WTC11 (cell line): Measurements from ENCODE around the gene IAH1. TPM values are rescaled to one million over a fixed set of nuclear protein-coding genes. Genes with fewer than 3 reads are reported as not detected.

ENCODE experiments used
- ATAC-seq: fragments of 200-7000 bp; cut with Tn5 transposase; 2 replicates; pipeline ENCODE4 v1.10.0; 2021; ENCODE audit warnings: mild to moderate bottlenecking, moderate library complexity
- CTCF ChIA-PET: fragments of 300-600 bp; sonication (Branson Sonifier 250); formaldehyde crosslinking; loops from one replicate; lab custom pipeline; 2021; ENCODE audit warnings: antibody characterized with exemption; lab: Charles Lee
- POLR2A ChIA-PET: fragments of 350-600 bp; sonication (Branson Sonifier 250); formaldehyde crosslinking; loops from one replicate; lab custom pipeline; 2021; ENCODE audit warnings: antibody characterized with exemption; lab: Charles Lee
- DNase-seq: peaks from one replicate; pipeline ENCODE4 v3.0.0; 2021; ENCODE audit warnings: low spot score
- H3K27ac Mint-ChIP-seq: 2 replicates; pipeline ENCODE4 v1.8.0; 2021; ENCODE audit warnings: mixed read lengths
- H3K27me3 Mint-ChIP-seq: 2 replicates; pipeline ENCODE4 v1.8.0; 2021; ENCODE audit warnings: low read depth, mild to moderate bottlenecking, moderate library complexity, mixed read lengths
- H3K36me3 Mint-ChIP-seq: 2 replicates; pipeline ENCODE4 v1.8.0; 2021; ENCODE audit warnings: mixed read lengths
- H3K4me1 Mint-ChIP-seq: 2 replicates; pipeline ENCODE4 v1.8.0; 2022; ENCODE audit warnings: mixed read lengths
- H3K4me3 Mint-ChIP-seq: 2 replicates; pipeline ENCODE4 v1.8.0; 2021; ENCODE audit warnings: mild to moderate bottlenecking, moderate library complexity, mixed read lengths
- H3K9me3 Mint-ChIP-seq: 2 replicates; pipeline ENCODE4 v1.8.0; 2021; ENCODE audit warnings: mixed read lengths
- ARID4B ChIP-seq: sonication (generic); formaldehyde crosslinking; IDR thresholded peaks from 2 replicates; pipeline ENCODE4 v1.8.0; 2023; ENCODE audit warnings: missing genetic modification reagents, mild to moderate bottlenecking, borderline replicate concordance
- ATF3 ChIP-seq: sonication (generic); formaldehyde crosslinking; conservative IDR thresholded peaks from 2 replicates; pipeline ENCODE4 v1.8.1; 2022; ENCODE audit warnings: mild to moderate bottlenecking, missing genetic modification reagents
- ATF6 ChIP-seq: sonication (generic); formaldehyde crosslinking; IDR thresholded peaks from 2 replicates; pipeline ENCODE4 v1.8.1; 2023; ENCODE audit warnings: mild to moderate bottlenecking, missing genetic modification reagents
- CTCF ChIP-seq: fragments of 200-600 bp; IDR thresholded peaks from 2 replicates; pipeline ENCODE4 v1.8.0; 2022; ENCODE audit warnings: antibody characterized with exemption
- ERG ChIP-seq: fragments of 250-450 bp; sonication (Bioruptor Pico); IDR thresholded peaks from 2 replicates; pipeline ENCODE4 v1.8.0; 2021; ENCODE audit warnings: mild to moderate bottlenecking
- ESRRA ChIP-seq: sonication (generic); formaldehyde crosslinking; IDR thresholded peaks from 2 replicates; pipeline ENCODE4 v1.8.1; 2022; ENCODE audit warnings: mild to moderate bottlenecking, missing genetic modification reagents, borderline replicate concordance
- ETV6 ChIP-seq: sonication (generic); formaldehyde crosslinking; IDR thresholded peaks from 2 replicates; pipeline ENCODE4 v1.8.1; 2022; ENCODE audit warnings: mild to moderate bottlenecking, missing genetic modification reagents
- FOXJ3 ChIP-seq: sonication (generic); formaldehyde crosslinking; IDR thresholded peaks from 2 replicates; pipeline ENCODE4 v1.9.0; 2021; ENCODE audit warnings: missing genetic modification reagents, mild to moderate bottlenecking, borderline replicate concordance
- JAZF1 ChIP-seq: fragments of 250-450 bp; sonication (Bioruptor Pico); IDR thresholded peaks from 2 replicates; pipeline ENCODE4 v1.9.0; 2021; ENCODE audit warnings: moderate library complexity, mild to moderate bottlenecking, inconsistent platforms
- MAX ChIP-seq: sonication (generic); formaldehyde crosslinking; IDR thresholded peaks from 2 replicates; pipeline ENCODE4 v1.8.0; 2022; ENCODE audit warnings: mild to moderate bottlenecking, missing genetic modification reagents
- NFATC4 ChIP-seq: fragments of 250-450 bp; sonication (Bioruptor Pico); IDR thresholded peaks from 2 replicates; pipeline ENCODE4 v1.9.0; 2021; ENCODE audit warnings: mild to moderate bottlenecking
- NR1H2 ChIP-seq: sonication (generic); formaldehyde crosslinking; IDR thresholded peaks from 2 replicates; pipeline ENCODE4 v1.9.0; 2021; ENCODE audit warnings: mild to moderate bottlenecking, moderate library complexity, missing genetic modification reagents
- RELA ChIP-seq: sonication (generic); formaldehyde crosslinking; IDR thresholded peaks from 2 replicates; pipeline ENCODE4 v1.8.1; 2022; ENCODE audit warnings: missing genetic modification reagents, mild to moderate bottlenecking, borderline replicate concordance
- ZBTB21 ChIP-seq: sonication (generic); formaldehyde crosslinking; IDR thresholded peaks from 2 replicates; pipeline ENCODE4 v1.8.1; 2023; ENCODE audit warnings: mild to moderate bottlenecking, missing genetic modification reagents, borderline replicate concordance
- ZBTB43 ChIP-seq: sonication (generic); formaldehyde crosslinking; IDR thresholded peaks from 2 replicates; pipeline ENCODE4 v1.8.1; 2023; ENCODE audit warnings: mild to moderate bottlenecking, missing genetic modification reagents
- ZNF281 ChIP-seq: sonication (generic); formaldehyde crosslinking; IDR thresholded peaks from 2 replicates; pipeline ENCODE4 v1.8.0; 2023; ENCODE audit warnings: mild to moderate bottlenecking, missing genetic modification reagents
- total RNA-seq: library from RNA; stranded (reverse); gene quantifications from 3 replicates; pipeline ENCODE4 v1.2.3, GENCODE V29; 2021

IAH1 gene
- total RNA-seq, 1 experiment from 2014 or later: 14.4 TPM

- Mint-ChIP-seq H3K27me3 (no peaks in the 10 kb centered on the region), H3K9me3 (no peaks in the 10 kb centered on the region), H3K27ac (no peak overlapping the region), H3K4me1 (no peaks in the 10 kb centered on the region), H3K36me3 (peaks cover 66% of the 10 kb centered on the region), H3K4me3 (no peak overlapping the region)
- TF ChIP-seq ARID4B (no peak), NFATC4 (CRISPR knock-in tag) (no peak), NR1H2 (CRISPR knock-in tag) (no peak), ETV6 (CRISPR knock-in tag) (no peak), MAX (CRISPR knock-in tag) (no peak), FOXJ3 (no peak), JAZF1 (no peak)
- CTCF ChIA-PET: no interaction called here
- no peak for ATAC-seq
- no peak for DNase-seq
- POLR2A ChIA-PET: no interaction called here
Observed at GRCh38 chr2:9443526-9443925, 30.8 kb upstream of the IAH1 start.

GRCh38 chr2:9445089-9445488 is 29.3 kb upstream of the IAH1 start:
- Mint-ChIP-seq H3K4me3 (no peak overlapping the region), H3K27ac (no peak overlapping the region), H3K9me3 (no peaks in the 10 kb centered on the region), H3K36me3 (peaks cover 66% of the 10 kb centered on the region), H3K27me3 (no peaks in the 10 kb centered on the region), H3K4me1 (no peaks in the 10 kb centered on the region)
- no peak for DNase-seq
- ChIA-PET CTCF (no interaction called here), POLR2A (no interaction called here)
- no peak for ATAC-seq
- TF ChIP-seq CTCF: no peak
- TF ChIP-seq ESRRA (CRISPR knock-in tag): no peak
- no peak for TF ChIP-seq ARID4B
- no peak for TF ChIP-seq ZBTB43 (CRISPR knock-in tag)
- no peak for TF ChIP-seq RELA
- no peak for TF ChIP-seq ATF3 (CRISPR knock-in tag)
- no peak for TF ChIP-seq ZBTB21 (CRISPR knock-in tag)
- no peak for TF ChIP-seq ERG (CRISPR knock-in tag)
- no peak for TF ChIP-seq ATF6 (CRISPR knock-in tag)
- no peak for TF ChIP-seq ZNF281 (CRISPR knock-in tag)
